ENCODE data around the gene RAB11FIP3. TPM values are rescaled to one million over a fixed set of nuclear protein-coding genes. Genes with fewer than 3 reads are reported as not detected.

The RAB11FIP3 gene
- total RNA-seq, 1 donor: 14.7 TPM

DNA sequence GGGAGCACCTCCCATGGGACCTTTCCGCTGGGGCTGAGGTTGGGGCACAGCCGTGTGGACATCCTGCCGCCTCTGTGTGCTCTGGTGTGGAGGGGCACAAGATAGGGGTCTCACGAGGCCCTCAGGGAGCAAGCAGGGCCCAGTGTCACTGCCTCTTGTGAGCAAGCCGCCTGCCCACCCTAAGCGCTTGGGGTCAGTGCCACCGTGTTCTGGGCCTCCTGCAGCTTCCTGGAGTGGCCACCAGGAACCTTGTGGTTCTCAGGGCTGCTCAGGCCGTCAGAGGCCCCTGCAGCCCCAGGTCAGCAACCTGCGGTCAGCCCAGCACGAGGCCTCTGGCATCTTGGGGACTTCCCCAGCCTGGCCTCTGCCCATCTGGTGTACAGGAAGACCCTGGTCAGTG, 88.5 kb downstream of the RAB11FIP3 start:
- DNase-seq (ENCODE audit: low read depth): no peak
- H3K4me3 ChIP-seq (ENCODE audit: low read depth, low read length): no peak overlapping the region
- no peak for TF ChIP-seq CTCF (IDR thresholded peaks at IDR 0.05; ENCODE audit: insufficient read depth, low read length)

- no peak overlapping the region for H3K4me3 ChIP-seq (ENCODE audit: low read depth, low read length)
- DNase-seq (ENCODE audit: low read depth): no peak
- no peak for TF ChIP-seq CTCF (IDR thresholded peaks at IDR 0.05; ENCODE audit: insufficient read depth, low read length)
These were observed 89.9 kb downstream of the RAB11FIP3 start for GRCh38 chr16:515175-515938.

DNA sequence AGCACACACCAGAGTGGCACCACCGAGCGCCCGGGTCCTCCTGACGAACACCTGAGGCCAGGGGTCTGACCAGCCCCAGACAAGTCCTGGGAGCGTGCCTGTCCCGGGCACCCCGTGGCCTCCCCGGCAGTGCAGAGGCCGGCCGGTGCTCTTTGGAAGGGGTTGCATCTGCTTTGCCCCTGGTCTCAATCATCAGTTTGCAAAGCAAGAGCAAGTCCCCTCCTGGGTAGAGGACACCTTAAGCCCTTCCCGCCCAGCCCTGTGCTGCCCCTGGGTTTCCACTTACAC, 90.4 kb downstream of the RAB11FIP3 start:
- TF ChIP-seq CTCF (IDR thresholded peaks at IDR 0.05; ENCODE audit: insufficient read depth, low read length): no peak
- no peak for DNase-seq (ENCODE audit: low read depth)
- no peak overlapping the region for H3K4me3 ChIP-seq (ENCODE audit: low read depth, low read length)

- TF ChIP-seq CTCF (IDR thresholded peaks at IDR 0.05; ENCODE audit: insufficient read depth, low read length): no peak
- H3K4me3 ChIP-seq (ENCODE audit: low read depth, low read length): no peak overlapping the region
- no peak for DNase-seq (ENCODE audit: low read depth)
These were observed 90.9 kb downstream of the RAB11FIP3 start for GRCh38 chr16:516301-516700.

- H3K4me3 ChIP-seq (ENCODE audit: low read depth, low read length): no peak overlapping the region
- DNase-seq (ENCODE audit: low read depth): no peak
- no peak for TF ChIP-seq CTCF (IDR thresholded peaks at IDR 0.05; ENCODE audit: insufficient read depth, low read length)
These were observed 93.4 kb downstream of the RAB11FIP3 start for GRCh38 chr16:518858-519257.

DNA sequence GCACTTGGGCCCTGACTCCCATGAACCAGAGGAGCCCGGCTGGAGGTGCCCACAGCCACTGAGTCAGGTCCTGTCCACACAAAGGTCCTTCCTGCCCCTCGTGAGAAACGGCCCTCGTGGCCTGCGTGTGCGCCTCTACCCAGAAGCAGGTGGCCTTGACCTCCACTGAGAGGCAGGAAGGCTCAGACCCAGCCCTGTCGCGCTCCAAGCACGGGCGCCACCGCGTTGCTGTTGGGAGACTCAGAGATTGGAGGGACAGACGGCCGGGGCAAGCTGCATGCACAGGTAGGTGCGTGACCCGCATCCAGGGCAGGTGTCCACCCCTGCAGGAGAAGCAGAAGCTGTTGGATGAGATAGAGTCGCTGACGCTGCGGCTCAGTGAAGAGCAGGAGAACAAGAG, 94.0 kb downstream of the RAB11FIP3 start:
- TF ChIP-seq CTCF (IDR thresholded peaks at IDR 0.05; ENCODE audit: insufficient read depth, low read length): no peak
- DNase-seq (ENCODE audit: low read depth): no peak
- H3K4me3 ChIP-seq (ENCODE audit: low read depth, low read length): no peak overlapping the region

All from fibroblast of the aortic adventitia (primary cell).